ENCODE measurements around the gene TRRAP. TPM values are rescaled to one million over a fixed set of nuclear protein-coding genes. Genes with fewer than 3 reads are reported as not detected.

Gene TRRAP
- total and polyA plus RNA-seq, 2 experiments from 2014 or later: 14.9 to 58.7 TPM

DNA sequence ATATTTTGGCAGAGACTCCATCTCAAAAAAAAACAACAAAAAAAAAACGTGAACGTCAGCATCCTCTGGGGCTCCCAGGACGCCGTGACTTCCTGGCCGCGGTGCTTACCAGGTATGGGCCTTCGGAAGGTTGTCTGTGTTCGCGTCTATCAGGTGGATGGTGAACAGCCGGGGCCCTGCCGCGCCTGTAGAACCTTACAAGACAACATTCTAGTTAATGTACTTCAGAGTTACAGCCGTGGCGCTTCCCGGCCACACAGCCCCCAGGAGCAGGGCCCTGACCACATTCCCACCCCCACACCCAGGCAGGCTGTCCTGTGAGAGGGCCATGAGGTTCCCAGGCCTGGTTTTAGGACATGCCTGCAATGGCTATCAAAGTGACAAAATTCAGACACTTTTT lies 154.6 kb downstream of the TRRAP start (continued):
- TF ChIP-seq, protein P1, sequence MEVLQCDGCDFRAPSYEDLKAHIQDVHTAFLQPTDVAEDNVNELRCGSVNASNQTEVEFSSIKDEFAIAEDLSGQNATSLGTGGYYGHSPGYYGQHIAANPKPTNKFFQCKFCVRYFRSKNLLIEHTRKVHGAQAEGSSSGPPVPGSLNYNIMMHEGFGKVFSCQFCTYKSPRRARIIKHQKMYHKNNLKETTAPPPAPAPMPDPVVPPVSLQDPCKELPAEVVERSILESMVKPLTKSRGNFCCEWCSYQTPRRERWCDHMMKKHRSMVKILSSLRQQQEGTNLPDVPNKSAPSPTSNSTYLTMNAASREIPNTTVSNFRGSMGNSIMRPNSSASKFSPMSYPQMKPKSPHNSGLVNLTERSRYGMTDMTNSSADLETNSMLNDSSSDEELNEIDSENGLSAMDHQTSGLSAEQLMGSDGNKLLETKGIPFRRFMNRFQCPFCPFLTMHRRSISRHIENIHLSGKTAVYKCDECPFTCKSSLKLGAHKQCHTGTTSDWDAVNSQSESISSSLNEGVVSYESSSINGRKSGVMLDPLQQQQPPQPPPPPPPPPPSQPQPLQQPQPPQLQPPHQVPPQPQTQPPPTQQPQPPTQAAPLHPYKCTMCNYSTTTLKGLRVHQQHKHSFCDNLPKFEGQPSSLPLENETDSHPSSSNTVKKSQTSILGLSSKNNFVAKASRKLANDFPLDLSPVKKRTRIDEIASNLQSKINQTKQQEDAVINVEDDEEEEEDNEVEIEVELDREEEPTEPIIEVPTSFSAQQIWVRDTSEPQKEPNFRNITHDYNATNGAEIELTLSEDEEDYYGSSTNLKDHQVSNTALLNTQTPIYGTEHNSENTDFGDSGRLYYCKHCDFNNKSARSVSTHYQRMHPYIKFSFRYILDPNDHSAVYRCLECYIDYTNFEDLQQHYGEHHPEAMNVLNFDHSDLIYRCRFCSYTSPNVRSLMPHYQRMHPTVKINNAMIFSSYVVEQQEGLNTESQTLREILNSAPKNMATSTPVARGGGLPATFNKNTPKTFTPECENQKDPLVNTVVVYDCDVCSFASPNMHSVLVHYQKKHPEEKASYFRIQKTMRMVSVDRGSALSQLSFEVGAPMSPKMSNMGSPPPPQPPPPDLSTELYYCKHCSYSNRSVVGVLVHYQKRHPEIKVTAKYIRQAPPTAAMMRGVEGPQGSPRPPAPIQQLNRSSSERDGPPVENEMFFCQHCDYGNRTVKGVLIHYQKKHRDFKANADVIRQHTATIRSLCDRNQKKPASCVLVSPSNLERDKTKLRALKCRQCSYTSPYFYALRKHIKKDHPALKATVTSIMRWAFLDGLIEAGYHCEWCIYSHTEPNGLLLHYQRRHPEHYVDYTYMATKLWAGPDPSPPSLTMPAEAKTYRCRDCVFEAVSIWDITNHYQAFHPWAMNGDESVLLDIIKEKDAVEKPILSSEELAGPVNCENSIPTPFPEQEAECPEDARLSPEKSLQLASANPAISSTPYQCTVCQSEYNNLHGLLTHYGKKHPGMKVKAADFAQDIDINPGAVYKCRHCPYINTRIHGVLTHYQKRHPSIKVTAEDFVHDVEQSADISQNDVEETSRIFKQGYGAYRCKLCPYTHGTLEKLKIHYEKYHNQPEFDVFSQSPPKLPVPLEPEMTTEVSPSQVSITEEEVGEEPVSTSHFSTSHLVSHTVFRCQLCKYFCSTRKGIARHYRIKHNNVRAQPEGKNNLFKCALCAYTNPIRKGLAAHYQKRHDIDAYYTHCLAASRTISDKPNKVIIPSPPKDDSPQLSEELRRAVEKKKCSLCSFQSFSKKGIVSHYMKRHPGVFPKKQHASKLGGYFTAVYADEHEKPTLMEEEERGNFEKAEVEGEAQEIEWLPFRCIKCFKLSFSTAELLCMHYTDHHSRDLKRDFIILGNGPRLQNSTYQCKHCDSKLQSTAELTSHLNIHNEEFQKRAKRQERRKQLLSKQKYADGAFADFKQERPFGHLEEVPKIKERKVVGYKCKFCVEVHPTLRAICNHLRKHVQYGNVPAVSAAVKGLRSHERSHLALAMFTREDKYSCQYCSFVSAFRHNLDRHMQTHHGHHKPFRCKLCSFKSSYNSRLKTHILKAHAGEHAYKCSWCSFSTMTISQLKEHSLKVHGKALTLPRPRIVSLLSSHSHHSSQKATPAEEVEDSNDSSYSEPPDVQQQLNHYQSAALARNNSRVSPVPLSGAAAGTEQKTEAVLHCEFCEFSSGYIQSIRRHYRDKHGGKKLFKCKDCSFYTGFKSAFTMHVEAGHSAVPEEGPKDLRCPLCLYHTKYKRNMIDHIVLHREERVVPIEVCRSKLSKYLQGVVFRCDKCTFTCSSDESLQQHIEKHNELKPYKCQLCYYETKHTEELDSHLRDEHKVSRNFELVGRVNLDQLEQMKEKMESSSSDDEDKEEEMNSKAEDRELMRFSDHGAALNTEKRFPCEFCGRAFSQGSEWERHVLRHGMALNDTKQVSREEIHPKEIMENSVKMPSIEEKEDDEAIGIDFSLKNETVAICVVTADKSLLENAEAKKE (CRISPR knock-in tag; IDR thresholded peaks at IDR 0.05): no peak
- TF ChIP-seq EZH2phosphoT487 (IDR thresholded peaks at IDR 0.05; ENCODE audit: unreplicated experiment): no peak
- TF ChIP-seq POLR2AphosphoS5 (IDR thresholded peaks at IDR 0.05; ENCODE audit: low read depth): no peak

DNA sequence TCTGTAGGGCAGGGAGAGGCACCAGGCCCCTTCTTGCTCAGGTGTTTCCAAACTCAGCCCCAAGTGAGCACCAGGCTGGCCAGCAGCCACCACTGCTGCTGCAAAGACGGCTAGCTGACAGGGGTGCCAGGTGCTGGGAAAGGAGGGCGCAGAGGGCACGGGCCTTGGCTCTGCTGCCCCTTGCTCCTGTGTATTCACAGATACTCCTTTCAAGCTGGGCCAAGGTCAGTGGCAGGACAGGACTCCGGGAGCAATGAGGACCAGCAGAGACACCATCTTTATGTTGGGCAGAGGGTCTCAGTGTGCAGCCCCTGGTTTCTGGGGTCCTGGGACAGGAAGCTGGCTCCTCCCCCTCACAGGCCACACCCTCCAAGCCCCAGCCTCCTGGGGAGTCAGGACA lies 155.4 kb downstream of the TRRAP start:
- peaks cover 2% of the 10 kb centered on the region; the same call in 1 of the 3 replicates for H3K4me1 Mint-ChIP-seq
- DNase-seq (ENCODE audit: low spot score) (no peak), ATAC-seq (no peak; the same call in 2 of the 3 replicates)
- H3K27me3 ChIP-seq (ENCODE audit: insufficient read depth): no peaks in the 10 kb centered on the region
- H3K27ac Mint-ChIP-seq: no peak overlapping the region
- H3K9me3 Mint-ChIP-seq: no peaks in the 10 kb centered on the region
- H3K79me2 ChIP-seq (replicated peaks; ENCODE audit: insufficient read depth): no peaks in the 10 kb centered on the region
- no peak overlapping the region for H2AFZ ChIP-seq
- no peaks in the 10 kb centered on the region for H3F3A ChIP-seq (replicated peaks; ENCODE audit: low read depth)
- no peaks in the 10 kb centered on the region for H3K4me1 ChIP-seq (ENCODE audit: insufficient read depth)
- H3K9me2 ChIP-seq (ENCODE audit: insufficient read depth): no peaks in the 10 kb centered on the region
- H3K27me3 Mint-ChIP-seq (ENCODE audit: insufficient read depth, low read depth, poor library complexity): peaks cover 19% of the 10 kb centered on the region
- H3K4me2 ChIP-seq: no peak overlapping the region
- peaks cover 51% of the 10 kb centered on the region for H3K36me3 ChIP-seq (ENCODE audit: insufficient read depth)
- no peak overlapping the region for H3K4me3 ChIP-seq
- H4K20me1 ChIP-seq (replicated peaks; ENCODE audit: insufficient read depth): no peaks in the 10 kb centered on the region; the same call in 1 of the 2 replicates
- peaks cover 92% of the 10 kb centered on the region for H3K36me3 Mint-ChIP-seq (ENCODE audit: low read depth)
- no peak overlapping the region for H3K27ac ChIP-seq (ENCODE audit: low read depth)
- H3K4me3 Mint-ChIP-seq: no peak overlapping the region
- TF ChIP-seq POLR2AphosphoS5 (IDR thresholded peaks at IDR 0.05; ENCODE audit: low read depth): no peak
- no peak for TF ChIP-seq ETS1 (IDR thresholded peaks at IDR 0.05)
- no peak for TF ChIP-seq STAT1 (IDR thresholded peaks at IDR 0.05; ENCODE audit: unreplicated experiment)
- TF ChIP-seq JUNB (IDR thresholded peaks at IDR 0.05; ENCODE audit: unreplicated experiment): no peak
- no peak for TF ChIP-seq EZH2 (IDR thresholded peaks at IDR 0.05; ENCODE audit: low read depth, unreplicated experiment)
- no peak for TF ChIP-seq NANOG (IDR thresholded peaks at IDR 0.05; ENCODE audit: borderline replicate concordance)
- TF ChIP-seq, protein P1 (CRISPR knock-in tag; IDR thresholded peaks at IDR 0.05): no peak
- TF ChIP-seq CREB1 (CRISPR knock-in tag; IDR thresholded peaks at IDR 0.05; ENCODE audit: low read depth): no peak

All from GM23338 (cell line).